Vagina (tissue), 2 donors: ENCODE measurements around the gene UBE4B. TPM values are rescaled to one million over a fixed set of nuclear protein-coding genes. Genes with fewer than 3 reads are reported as not detected.
A peak's percentile ranks its signal among the peaks of the same experiment; 100 is the strongest.
"Not testable (repeated sequence)": the region's sequence is repeated elsewhere in the genome, so short reads cannot be mapped to it uniquely, and the experiment has no call there.

Experiments
- DNase-seq, 2 donors: peaks; one replicate each; pipeline ENCODE4 v3.0.0-alpha.2; 2017; ENCODE audit errors: extremely low spot score in 2 of 2
- H3K27ac ChIP-seq: fragments of 200-600 bp; sonication (generic); one replicate; pipeline ENCODE4 v1.5.1; 2019
- H3K27me3 ChIP-seq: fragments of 200-600 bp; sonication (generic); one replicate; pipeline ENCODE4 v1.5.1; 2019
- H3K36me3 ChIP-seq, 2 donors: fragments of 200-600 bp; sonication (generic); one replicate each; pipeline ENCODE4 v1.5.1; 2017 to 2019
- H3K4me1 ChIP-seq: fragments of 200-600 bp; sonication (generic); one replicate; pipeline ENCODE4 v1.5.1; 2019
- H3K4me3 ChIP-seq, 2 donors: fragments of 200-600 bp; sonication (generic); 1 replicate in 1 of 2; 2 replicates in 1 of 2; pipeline ENCODE4 v1.5.1; 2016 to 2019
- H3K9me3 ChIP-seq: fragments of 200-600 bp; sonication (generic); one replicate; pipeline ENCODE4 v1.5.1; 2019
- POLR2A ChIP-seq, 2 donors: fragments of 450-650 bp; IDR thresholded peaks; one replicate each; pipeline ENCODE4 v1.6.1; 2017; ENCODE audit warnings: antibody characterized with exemption in 2 of 2, mild to moderate bottlenecking in 2 of 2, moderate library complexity in 2 of 2
- POLR2AphosphoS5 ChIP-seq, 2 donors: sonication (generic); formaldehyde crosslinking; IDR thresholded peaks; one replicate each; pipeline ENCODE4 v1.9.0; 2017; ENCODE audit warnings: antibody characterized with exemption in 2 of 2, mild to moderate bottlenecking in 2 of 2, low read depth in 1 of 2; ENCODE audit not compliant: insufficient read depth in 1 of 2
- intact Hi-C: fragments of 100-400 bp; cut with DNase I; formaldehyde crosslinking; loops from one replicate; pipeline ENCODE4 v1.15.1; 2023
- total RNA-seq: library from RNA; depleted of rRNA; stranded (reverse); fragments of >200 nt; gene quantifications from one replicate; pipeline ENCODE4 v1.2.3, GENCODE V29; 2016
- TF ChIP-seq, protein P1 (sequence below), 3 experiments: fragments of 450-650 bp in 2 of 3; fragments of 200-600 bp in 1 of 3; sonication (generic) in 1 of 3; IDR thresholded peaks; one replicate each; pipeline ENCODE4 v1.5.1; 2017 to 2019; ENCODE audit warnings: antibody characterized with exemption in 3 of 3, mild to moderate bottlenecking in 2 of 3, moderate library complexity in 2 of 3

Gene UBE4B
- total RNA-seq, 1 donor from 2014 or later = 51.1 TPM

DNA sequence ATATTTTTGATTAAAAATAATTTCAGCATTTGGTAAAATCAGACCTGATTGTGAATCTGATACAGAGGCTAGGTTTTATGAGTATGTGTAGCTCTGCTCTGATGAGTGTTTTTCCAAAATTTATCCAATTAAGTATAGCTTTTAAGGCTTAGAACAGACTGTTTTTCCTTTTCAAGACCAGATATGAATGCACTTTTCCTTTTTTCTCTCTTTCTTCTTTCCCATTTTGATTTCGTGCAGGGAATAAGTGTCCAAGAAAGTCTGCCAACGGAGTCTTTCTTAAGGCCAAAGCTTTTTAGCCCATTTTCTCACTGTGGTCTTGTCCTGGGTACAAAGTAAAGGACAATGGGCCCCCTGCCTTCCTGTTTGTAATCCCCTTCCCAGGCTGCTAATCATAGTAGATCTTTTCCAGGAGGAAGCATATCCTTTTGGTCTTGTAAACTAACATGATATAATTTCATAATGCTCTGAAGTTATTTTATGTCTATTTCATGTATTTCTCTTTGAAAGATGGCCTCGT, 180.5 kb downstream of the UBE4B start:
- H3K27ac ChIP-seq = peak overlapping the region; percentile 24
- intact Hi-C loops = loop anchor here (10.0 kb wide), 1 partner anchor 122 kb away; no protein-coding TSS in a partner anchor
- no peaks in the 10 kb centered on the region for H3K9me3 ChIP-seq
- peaks cover 70% of the 10 kb centered on the region for H3K4me1 ChIP-seq
- DNase-seq = no peak
- H3K36me3 ChIP-seq = no peaks in the 10 kb centered on the region
- no peak for TF ChIP-seq POLR2AphosphoS5 (IDR thresholded peaks at IDR 0.05; ENCODE audit: insufficient read depth in 1 of 2, low read depth in 1 of 2)
- TF ChIP-seq, protein P1, sequence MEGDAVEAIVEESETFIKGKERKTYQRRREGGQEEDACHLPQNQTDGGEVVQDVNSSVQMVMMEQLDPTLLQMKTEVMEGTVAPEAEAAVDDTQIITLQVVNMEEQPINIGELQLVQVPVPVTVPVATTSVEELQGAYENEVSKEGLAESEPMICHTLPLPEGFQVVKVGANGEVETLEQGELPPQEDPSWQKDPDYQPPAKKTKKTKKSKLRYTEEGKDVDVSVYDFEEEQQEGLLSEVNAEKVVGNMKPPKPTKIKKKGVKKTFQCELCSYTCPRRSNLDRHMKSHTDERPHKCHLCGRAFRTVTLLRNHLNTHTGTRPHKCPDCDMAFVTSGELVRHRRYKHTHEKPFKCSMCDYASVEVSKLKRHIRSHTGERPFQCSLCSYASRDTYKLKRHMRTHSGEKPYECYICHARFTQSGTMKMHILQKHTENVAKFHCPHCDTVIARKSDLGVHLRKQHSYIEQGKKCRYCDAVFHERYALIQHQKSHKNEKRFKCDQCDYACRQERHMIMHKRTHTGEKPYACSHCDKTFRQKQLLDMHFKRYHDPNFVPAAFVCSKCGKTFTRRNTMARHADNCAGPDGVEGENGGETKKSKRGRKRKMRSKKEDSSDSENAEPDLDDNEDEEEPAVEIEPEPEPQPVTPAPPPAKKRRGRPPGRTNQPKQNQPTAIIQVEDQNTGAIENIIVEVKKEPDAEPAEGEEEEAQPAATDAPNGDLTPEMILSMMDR (IDR thresholded peaks at IDR 0.05) = no peak
- TF ChIP-seq POLR2A (IDR thresholded peaks at IDR 0.05) = no peak
- no peaks in the 10 kb centered on the region for H3K27me3 ChIP-seq
- H3K4me3 ChIP-seq = no peak overlapping the region

DNA sequence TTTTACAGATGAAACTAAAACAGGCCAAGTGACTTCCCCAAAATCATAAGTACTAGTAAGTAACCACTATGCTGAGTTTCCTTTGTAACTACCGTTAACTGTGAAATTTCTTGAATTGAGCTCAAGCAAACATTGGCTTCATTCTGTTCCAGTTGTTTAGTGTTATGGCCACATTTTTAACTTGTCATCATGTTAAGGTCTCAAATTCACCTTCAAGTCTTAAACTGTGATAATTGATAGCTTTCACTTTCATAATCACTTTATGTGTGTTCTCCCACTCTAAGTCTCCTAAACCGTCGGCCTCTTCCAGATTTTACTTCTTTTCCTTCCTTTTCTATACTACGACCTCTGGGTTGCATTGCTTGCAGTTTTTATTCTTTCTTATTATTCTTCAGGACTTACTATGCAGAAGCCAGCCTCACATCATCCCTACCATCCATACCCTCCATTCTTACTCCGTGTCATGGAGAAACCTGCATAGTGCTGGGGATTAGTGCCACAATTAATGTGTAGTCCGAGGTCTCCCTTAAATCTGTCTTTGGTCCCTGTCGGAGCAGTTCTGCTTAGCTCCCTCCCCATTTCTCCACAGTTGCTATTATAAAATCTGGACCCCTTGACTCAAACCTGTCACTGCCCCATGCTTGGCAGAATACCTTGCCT, 183.5 kb downstream of the UBE4B start:
- H3K27ac ChIP-seq = no peak overlapping the region
- H3K9me3 ChIP-seq = no peaks in the 10 kb centered on the region
- intact Hi-C loops = loop anchor here (10.0 kb wide), 1 partner anchor 119 kb away; no protein-coding TSS in a partner anchor
- no peak overlapping the region for H3K4me3 ChIP-seq
- H3K27me3 ChIP-seq = no peaks in the 10 kb centered on the region
- no peak for DNase-seq
- TF ChIP-seq, protein P1 (IDR thresholded peaks at IDR 0.05) = no peak
- TF ChIP-seq POLR2A (IDR thresholded peaks at IDR 0.05) = no peak
- no peak for TF ChIP-seq POLR2AphosphoS5 (IDR thresholded peaks at IDR 0.05; ENCODE audit: insufficient read depth in 1 of 2, low read depth in 1 of 2)
- no peaks in the 10 kb centered on the region for H3K36me3 ChIP-seq
- peaks cover 78% of the 10 kb centered on the region for H3K4me1 ChIP-seq

DNA sequence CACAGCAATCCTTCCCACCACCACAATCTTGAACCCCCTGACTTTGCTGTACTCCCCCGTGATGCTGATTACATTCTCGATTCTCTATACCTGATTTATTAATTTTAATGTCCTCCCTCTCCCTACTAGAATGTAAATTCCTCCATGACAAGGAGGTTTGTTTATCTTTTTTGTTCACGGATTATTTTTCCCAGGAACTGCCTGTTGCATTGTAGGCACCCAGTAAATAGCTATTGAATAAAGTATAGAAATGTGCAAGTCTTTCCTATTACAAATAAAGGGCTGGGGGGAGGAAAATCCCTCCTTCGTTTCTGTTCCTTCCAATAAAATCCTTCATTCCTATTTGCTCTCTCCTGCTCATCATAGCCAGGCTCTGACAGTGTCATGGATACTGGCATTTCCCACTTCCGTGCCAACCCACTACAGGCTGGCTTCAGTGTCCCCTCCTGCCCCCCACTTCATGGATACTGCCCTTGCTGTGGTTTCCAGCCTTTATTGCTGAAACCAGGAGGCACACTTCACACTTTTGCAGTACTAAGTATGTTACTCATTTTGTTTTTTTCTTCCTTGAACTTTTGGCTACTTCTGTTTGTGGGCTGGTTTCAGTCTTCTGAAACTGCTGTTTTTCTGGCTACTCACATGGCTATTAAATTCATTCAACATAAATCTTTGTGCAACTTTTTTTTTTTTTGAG, 185.1 kb downstream of the UBE4B start:
- H3K27me3 ChIP-seq = no peaks in the 10 kb centered on the region

DNA sequence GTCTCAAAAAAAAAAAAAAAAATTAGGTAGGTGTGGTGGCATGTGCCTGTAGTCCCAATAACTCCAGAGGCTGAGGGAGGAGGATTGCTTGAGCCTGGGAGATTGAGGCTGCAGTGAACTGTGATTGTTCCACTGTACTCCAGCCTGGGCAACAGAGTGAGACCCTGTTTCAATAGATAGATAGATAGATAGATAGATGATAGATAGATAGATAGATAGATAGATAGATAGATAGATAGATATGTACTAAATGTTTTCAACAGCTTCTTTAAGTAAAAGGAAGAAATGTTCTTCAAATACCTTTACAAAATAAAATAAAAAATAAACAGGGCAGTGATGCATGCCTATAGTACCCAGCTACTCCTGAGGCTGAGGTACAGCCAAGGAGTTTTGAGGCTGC, 187.4 kb downstream of the UBE4B start:
- Histone ChIP-seq H3K27me3 (no peaks in the 10 kb centered on the region), H3K4me1 (peaks cover 51% of the 10 kb centered on the region), H3K9me3 (no peaks in the 10 kb centered on the region), H3K4me3 (no peak overlapping the region), H3K36me3 (no peaks in the 10 kb centered on the region), H3K27ac (no peak overlapping the region)
- TF ChIP-seq POLR2AphosphoS5 (IDR thresholded peaks at IDR 0.05; ENCODE audit: insufficient read depth in 1 of 2, low read depth in 1 of 2) = no peak
- TF ChIP-seq POLR2A (IDR thresholded peaks at IDR 0.05) = no peak
- TF ChIP-seq, protein P1 (IDR thresholded peaks at IDR 0.05) = no peak
- no peak for DNase-seq
- intact Hi-C loops = no loop called here

More for the DNA sequence above, 185.1 kb downstream of the UBE4B start:
- Histone ChIP-seq H3K36me3 (no peaks in the 10 kb centered on the region), H3K27ac (peak overlapping the region; percentile 30), H3K4me3 (no peak overlapping the region), H3K9me3 (no peaks in the 10 kb centered on the region), H3K4me1 (peaks cover 65% of the 10 kb centered on the region)
- no peak for DNase-seq
- no peak for TF ChIP-seq POLR2A (IDR thresholded peaks at IDR 0.05)
- peak in 1 of 2 donors; percentile 22 for TF ChIP-seq POLR2AphosphoS5 (IDR thresholded peaks at IDR 0.05; ENCODE audit: insufficient read depth in 1 of 2, low read depth in 1 of 2)
- intact Hi-C loops = loop anchor here (10.0 kb wide), 1 partner anchor 117 kb away; no protein-coding TSS in a partner anchor

DNA sequence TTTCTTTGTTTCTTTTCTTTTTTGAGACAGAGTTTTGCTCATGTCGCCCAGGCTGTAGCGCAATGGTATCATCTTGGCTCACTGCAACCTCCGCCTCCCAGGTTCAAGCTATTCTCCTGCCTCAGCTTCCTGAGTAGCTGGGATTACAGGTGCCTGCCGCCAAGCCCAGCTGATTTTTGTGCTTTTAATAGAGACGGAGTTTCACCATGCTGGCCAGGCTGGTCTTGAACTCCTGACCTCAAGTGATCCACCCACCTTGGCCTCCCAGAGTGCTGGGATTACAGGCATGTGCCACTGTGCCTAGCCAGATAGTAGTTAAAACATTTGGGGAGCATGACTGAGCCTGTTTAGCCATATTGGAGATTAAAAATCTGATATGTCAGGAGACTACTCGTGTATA, 187.9 kb downstream of the UBE4B start:
- intact Hi-C loops, DNase-seq: not testable (repeated sequence)
- H3K4me1 ChIP-seq = peaks cover 52% of the 10 kb centered on the region

More for the DNA sequence above, 187.9 kb downstream of the UBE4B start:
- H3K4me3 ChIP-seq, H3K27ac ChIP-seq, H3K9me3 ChIP-seq, H3K27me3 ChIP-seq, H3K36me3 ChIP-seq: not testable (repeated sequence)
